DMS153 treated with DMSO at 0.1 percent for 48 hours (cell line): ENCODE measurements around the gene CLEC16A.

Experiments
- DNase-seq: peaks from one replicate; lab custom pipeline; 2025; ENCODE audit not compliant: unreplicated experiment; lab: John Stamatoyannopoulos, UW

The CLEC16A gene

DNA sequence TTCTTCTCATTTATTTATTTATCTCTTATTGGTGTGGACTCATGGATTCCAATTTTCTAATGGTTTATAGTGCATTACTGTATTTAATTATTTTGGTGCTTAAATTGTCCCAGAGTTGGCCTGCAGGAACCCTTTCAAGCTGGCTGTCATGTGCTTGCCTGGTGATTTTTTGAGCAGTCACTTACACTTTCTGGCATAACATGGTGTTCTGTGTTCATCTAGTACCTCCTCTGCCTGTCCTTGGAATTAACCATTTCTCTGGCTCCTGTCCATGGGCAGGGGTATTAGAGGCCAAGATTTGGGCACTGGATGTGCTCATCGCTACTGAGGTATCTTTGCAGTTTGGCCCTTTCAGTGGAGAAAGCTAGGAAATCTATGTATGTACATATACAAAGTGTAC is 67.0 kb downstream of the CLEC16A start:
- DNase-seq: no peak

- no peak for DNase-seq
These were observed 68.5 kb downstream of the CLEC16A start for GRCh38 chr16:11012841-11013240.

- DNase-seq: no peak
These were observed 69.8 kb downstream of the CLEC16A start for GRCh38 chr16:11014136-11014535.

DNA sequence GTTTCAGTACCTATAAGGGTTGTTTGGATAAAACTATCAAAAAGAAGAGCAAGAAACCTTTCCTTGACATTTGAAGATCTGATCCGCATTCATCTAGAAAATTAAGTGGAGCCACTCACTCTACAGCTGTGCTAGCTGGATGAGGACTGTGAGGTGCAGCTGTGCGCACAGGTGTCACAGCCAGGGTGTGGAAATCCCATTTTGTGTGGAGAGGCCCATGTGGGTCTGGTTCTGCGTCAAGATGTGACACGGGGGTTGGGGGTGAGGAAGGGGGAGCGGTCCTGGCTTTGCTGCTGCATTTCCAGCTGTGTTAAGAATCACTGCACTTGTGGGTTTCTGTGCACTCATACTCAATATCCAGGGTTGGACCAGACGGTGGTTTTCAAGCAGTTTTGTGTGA is 70.7 kb downstream of the CLEC16A start:
- DNase-seq: no peak

DNA sequence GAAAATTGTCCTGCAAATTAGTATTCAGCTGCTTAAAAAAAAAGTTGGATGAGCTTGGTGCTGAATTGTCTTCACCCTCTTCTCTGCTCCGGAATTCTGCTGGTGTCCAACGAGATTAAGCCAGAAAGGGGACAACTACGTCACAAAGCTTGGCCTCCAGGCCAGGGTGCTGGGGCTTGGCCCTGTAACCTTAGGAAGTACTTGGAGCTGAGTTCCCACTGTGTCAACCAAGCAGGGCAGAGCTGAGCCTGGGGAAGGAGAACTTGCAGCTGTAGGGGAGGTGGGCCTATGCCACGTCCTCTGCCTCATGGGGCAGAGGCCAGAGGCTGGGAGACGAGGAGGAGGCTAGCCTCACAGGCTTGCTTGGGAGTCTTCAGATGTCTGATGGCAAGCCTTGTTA is 71.2 kb downstream of the CLEC16A start:
- DNase-seq: no peak

DNA sequence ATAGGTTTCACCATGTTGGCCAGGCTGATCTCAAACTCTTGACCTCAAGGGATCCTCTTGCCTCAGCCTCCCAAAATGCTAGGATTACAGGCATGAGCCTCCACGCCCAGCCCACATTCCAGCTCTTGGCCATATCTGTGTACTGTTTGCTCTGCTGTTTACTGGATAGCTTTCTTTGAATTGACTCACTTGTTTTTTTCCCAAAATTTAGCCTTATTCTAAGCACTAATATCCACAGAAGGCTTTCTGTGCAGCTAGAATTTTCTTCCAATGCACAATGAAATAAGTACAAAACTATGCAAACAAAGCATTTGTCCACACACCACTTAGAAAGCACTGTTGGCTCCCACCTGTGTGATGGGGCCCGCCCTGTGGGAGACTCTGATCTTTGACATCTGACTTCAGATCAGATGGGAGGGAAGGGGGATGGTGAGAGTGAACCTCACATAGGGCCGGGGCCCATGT is 72.2 kb downstream of the CLEC16A start:
- DNase-seq: no peak

- peak; percentile 2 for DNase-seq
These were observed 72.6 kb downstream of the CLEC16A start for GRCh38 chr16:11016993-11017392.

- DNase-seq: no peak
These were observed 73.1 kb downstream of the CLEC16A start for GRCh38 chr16:11017499-11017898.

DNA sequence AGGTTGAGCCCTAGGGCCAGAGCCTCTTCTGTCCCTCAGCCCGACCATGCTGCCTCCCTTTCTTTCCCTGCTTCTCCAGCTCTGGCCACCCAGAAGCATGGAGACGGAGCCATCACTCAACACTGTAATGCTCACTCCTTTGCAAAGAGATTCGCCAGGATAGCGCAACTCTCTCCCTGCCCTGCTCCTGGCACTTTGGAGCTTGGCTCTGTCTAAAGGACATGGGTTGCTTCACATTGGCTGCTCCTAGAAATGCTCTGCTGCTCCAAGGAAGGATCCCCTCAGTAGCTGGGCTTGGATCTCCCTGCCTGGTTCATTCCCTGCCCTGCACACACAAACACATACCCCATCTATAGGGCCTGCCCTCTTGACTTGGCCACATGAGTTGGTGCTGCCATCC is 76.0 kb downstream of the CLEC16A start:
- no peak for DNase-seq

DNA sequence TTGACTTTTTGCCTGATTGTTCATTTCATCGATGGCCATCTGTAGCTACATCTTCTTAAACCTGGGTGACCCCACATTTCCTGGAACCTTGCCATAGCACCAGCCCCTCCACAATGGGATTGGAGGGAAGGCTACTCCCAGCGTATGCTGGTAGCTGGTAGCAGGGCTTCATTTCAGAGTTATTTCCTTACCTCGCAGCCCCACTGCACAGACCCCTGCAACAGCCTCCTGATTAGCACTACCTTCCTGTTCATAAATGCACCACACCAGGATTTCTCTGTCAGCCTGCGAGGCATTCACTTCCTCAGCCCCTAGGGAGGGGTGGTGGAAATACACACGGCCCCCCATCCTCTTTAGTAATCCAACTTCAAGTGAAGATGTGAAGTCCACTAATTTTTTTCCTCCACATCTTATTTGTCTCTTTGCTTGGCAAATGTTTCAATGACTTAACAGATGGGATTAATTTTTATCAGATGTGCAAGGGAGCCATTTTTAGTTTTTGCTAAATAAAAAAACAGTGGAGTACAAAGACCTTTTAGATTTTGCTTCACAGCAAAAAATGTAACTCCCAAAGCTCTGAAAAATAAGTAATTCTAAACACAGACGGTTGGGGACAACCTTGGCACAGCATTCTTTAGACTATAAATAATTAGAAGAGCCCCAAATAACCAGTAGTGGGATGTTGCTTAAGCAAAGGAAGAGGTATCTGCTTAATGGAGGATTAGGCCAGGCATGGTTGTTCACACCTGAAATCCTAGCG is 76.6 kb downstream of the CLEC16A start:
- no peak for DNase-seq

DNA sequence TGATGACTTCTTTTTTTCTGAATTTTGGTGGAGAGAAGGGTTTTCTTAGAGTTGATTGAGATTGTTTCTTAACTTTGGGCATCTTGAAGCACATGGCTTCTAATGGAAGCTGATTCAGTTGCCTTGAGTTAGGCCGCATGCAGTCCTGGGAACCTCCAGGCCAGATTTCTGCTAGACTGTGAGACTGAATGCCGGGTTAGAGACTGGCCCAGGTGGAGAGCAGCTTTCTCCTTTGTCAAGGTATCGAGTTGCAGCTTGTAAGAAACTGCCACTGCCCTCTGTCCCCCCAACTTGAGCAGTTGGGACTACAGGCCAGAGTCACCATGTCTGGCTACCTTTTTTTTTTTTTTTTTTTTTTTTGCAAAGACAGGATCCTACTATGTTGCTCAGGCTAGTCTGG is 77.6 kb downstream of the CLEC16A start:
- no peak for DNase-seq

DNA sequence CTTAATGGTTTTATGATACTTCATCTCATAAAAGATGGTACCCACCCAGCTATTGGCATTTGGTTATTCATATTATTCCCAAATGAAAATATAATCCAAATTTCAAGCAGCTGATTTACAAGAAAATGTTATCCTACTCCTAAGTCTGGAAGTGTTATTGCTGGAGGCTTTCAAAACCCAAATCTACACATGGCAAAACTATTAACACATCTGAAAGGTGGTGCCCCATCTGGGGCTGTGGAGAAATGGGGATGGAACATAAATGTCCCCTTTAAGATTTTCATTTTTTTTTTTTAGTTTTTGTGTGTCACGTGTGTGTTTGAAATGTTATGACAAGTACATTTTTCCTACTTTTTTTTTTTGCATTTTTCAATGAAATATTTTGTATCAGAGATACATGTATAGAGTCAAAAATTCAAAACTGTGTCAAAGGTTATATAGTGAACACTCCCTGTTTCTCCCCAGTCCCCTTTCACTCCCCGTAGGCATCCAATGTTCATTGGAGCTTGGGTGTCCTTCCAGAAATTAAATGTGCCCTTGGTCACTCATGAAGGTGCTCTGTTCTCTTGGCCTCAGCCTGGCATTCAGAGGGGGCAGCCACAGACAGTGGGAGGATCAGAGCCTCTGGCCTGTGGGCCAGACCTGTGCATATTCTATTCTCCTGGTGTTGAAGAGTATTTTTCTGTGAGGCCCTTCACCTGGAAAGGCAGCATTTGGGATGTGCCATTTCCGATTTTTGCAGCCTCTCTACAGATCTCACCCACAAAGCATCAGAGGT is 79.1 kb downstream of the CLEC16A start:
- no peak for DNase-seq

DNA sequence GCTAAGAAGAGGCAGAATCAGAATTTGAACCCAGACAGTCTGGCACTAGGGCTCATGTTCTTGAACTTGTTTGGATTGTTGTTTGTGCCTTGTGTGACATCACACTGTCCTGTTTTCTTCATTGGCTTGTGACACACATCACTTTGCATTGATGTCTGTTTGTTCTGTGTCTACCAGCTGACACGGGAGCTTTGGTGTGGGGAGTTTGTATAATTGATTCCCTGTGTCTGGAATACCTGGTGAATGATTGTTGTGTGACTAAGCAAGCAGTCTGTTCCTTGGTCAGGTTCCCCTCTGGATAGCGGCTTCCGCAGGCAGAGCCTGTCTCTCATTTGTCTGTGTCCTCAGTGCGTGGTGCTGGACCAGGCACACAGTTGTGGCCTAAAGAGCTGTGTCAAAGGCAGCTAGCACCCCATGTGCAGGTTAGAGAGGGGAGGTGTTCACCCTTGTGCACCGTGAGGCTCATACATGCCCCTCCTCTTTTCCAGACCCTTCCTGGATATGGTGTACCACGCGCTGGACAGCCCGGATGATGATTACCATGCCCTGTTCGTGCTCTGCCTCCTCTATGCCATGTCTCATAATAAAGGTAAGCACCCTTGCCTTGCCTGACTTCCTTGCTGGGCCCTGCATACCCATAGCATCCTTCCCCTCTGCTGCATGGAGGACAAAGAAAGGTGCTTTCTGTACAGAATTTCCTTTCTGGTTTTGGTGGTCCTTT is 80.1 kb downstream of the CLEC16A start:
- DNase-seq: no peak

DNA sequence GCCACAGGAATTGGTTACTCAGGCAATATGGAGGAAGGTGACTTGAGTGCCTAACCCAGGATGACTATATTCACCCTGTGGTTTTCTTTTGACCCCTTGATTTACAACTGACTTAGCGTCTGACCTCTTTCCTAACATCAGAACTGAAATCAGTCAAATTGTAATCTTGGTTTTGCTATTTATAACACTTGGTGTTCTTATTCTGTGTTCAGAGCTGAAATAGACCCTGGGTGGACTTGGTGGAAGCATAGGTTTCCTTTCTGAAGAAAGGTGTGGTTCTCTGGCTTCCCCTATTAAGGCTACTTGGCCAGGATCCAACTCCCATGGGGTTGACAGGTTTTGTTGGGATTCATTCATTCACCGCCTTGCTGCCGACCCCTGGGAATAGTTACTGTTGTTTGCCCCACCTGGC is 80.8 kb downstream of the CLEC16A start:
- no peak for DNase-seq

DNA sequence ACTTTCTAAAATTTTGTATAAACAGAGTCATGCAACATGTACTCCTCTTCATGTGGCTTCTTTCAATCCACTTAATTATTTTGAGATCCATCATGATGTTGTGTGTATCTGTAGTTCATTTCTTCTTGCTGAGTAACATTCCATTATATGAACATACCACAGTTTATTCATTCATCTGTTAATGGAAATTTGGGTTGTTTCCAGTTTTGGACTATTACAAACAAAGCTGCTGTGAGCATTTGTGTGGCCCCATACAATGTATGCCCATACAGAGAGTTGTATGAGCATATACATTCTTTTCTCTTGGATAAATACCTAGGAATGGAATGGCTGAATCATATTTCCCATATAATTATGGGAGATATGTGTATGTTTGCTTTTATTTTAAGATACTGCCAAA is 85.6 kb downstream of the CLEC16A start:
- DNase-seq: no peak

DNA sequence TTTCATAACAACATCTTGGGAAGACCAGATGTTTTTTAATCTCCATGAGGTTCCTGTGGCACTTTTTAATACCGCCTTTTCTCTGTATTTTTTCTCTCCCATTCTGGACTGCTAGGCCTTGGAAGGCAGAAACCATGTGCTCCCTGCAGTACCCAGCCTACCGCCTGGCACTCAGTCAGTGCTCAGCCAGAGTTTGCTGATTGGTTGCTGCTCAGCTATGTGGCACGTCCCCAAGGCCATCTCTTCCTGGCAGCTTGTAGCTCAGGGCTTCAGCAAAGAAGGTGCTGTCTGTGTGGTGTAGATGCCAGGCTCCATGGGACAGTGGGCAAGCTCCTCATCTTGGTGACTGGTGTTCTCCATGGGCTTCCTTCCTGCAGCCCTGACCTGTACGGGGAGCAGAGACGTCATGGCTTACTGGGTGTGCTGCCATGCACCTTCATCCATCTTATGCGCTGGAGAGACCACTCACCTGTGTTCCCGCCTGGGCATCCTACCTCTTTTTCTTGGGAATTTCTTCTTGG is 86.7 kb downstream of the CLEC16A start:
- DNase-seq: no peak

- DNase-seq: no peak
These were observed 87.9 kb downstream of the CLEC16A start for GRCh38 chr16:11032000-11032921.

DNA sequence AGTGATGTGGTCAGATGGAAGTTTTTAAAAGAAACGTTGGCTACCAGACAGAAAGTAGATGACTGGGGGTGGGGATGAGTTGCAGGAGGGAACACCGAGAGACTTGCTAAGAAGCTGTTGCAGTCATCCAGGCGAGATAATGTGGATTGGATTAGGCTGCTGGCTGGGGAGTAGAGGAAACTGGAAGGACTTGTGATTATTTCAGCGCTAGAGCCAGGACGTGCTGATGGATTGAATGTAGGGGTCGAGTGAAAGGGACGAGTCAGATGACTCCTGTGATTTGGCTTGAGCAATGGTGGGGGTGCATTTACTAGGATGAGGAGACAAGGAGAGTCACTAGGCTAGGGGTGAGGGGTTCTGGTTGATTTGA is 88.5 kb downstream of the CLEC16A start:
- DNase-seq: no peak

DNA sequence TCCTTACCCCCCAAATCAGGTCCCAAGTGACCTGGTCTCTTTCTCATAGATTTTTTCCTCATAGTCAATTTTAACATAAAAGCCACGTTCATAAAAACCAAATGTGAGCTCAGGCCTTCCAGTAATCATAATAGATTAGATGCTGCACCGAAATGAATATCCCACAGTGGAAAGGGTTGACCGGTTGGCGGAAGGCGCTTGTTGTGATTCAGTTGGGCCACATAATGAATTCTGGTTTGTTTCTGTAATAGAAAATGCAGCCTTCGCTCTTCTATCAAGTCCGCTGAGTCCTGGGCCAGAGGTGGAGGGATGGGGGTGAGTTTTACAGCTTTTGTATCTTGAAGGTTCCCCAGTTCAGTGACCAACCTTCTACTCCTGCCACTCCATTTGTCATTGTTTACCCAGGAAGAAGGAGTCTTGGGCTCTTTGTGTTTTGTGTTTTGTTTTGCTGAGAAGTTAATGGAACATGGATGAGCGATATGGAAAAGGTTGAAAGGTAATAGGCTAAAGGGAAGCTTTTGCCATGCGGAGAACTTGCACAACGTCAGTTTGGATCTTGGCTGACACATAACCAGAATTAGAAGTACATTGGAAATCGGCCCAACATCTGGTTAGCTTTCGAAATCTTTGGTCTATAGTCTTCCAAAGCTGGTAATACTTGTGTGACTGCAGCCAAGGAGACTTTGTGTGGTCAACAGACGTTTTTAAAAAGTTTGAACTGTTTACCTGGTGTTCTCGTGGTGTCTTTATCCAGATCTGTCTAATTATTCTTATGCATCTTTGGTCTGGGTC is 89.5 kb downstream of the CLEC16A start:
- DNase-seq: no peak

DNA sequence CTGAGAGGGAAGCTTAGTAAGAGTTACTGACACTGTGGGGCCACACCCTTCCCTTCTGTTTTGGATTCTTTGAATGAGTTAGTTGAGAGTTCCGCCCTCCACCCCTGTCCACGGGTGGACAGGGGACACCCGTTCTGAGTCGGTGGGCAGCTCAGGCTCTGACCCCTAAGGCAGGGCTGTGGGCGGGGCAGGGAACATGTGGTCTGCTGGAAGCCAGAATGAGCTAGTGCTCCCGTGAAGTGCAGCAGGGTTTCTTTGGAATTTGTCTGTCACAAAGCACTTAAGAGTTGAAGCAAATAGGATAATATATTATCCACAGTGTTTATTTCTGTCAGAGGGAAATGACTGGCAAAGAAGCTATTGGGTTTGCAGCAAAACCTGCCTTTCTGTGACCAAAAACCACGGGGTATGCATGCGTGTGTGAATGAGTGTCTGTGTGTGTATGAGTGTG is 90.1 kb downstream of the CLEC16A start:
- DNase-seq: no peak
